ENCODE data around the gene DDX18.
"Not testable (repeated sequence)": the region's sequence is repeated elsewhere in the genome, so short reads cannot be mapped to it uniquely, and the experiment has no call there.

Gene DDX18

GRCh38 chr2:117815946-117816345 is 1.5 kb downstream of the DDX18 start:
- TF ChIP-seq, protein P1, sequence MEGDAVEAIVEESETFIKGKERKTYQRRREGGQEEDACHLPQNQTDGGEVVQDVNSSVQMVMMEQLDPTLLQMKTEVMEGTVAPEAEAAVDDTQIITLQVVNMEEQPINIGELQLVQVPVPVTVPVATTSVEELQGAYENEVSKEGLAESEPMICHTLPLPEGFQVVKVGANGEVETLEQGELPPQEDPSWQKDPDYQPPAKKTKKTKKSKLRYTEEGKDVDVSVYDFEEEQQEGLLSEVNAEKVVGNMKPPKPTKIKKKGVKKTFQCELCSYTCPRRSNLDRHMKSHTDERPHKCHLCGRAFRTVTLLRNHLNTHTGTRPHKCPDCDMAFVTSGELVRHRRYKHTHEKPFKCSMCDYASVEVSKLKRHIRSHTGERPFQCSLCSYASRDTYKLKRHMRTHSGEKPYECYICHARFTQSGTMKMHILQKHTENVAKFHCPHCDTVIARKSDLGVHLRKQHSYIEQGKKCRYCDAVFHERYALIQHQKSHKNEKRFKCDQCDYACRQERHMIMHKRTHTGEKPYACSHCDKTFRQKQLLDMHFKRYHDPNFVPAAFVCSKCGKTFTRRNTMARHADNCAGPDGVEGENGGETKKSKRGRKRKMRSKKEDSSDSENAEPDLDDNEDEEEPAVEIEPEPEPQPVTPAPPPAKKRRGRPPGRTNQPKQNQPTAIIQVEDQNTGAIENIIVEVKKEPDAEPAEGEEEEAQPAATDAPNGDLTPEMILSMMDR (IDR thresholded peaks at IDR 0.05), result no peak
- Histone ChIP-seq H3K27ac (no peak overlapping the region), H3K4me3 (peak overlapping the region; percentile 94)
- DNase-seq (ENCODE audit: low spot score), result no peak

DNA sequence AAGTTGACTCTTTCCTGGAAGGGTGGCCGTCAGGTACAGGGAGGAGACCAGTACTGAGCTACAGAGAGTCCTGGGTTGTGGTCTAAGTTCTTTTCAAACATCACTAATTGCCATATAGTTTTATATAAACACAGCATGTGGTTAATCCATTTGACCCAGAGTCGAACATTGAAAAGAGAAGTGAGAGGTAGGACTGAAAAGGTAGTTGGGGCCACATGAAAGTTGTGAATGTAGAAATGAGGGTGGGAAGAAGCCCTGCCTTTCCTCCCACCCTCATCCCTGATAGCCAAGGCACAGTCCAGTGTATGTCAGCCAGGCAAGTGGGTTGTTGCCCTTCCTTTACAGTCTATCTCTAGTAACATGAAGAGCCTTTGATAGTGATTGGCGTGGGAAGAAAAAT is 4.4 kb downstream of the DDX18 start:
- DNase-seq (ENCODE audit: low spot score), result no peak
- Histone ChIP-seq H3K27ac (no peak overlapping the region), H3K4me3 (no peak overlapping the region)
- TF ChIP-seq, protein P1 (IDR thresholded peaks at IDR 0.05), result no peak

GRCh38 chr2:117820444-117820843 is 6.0 kb downstream of the DDX18 start:
- H3K27ac ChIP-seq, result no peak overlapping the region
- TF ChIP-seq, protein P1 (IDR thresholded peaks at IDR 0.05), result no peak
- H3K4me3 ChIP-seq, result no peak overlapping the region

GRCh38 chr2:117825437-117825836 is 10.9 kb downstream of the DDX18 start:
- TF ChIP-seq, protein P1 (IDR thresholded peaks at IDR 0.05), result no peak
- H3K4me3 ChIP-seq, result no peak overlapping the region
- H3K27ac ChIP-seq, result no peak overlapping the region
- DNase-seq (ENCODE audit: low spot score), result no peak

More at GRCh38 chr2:117820444-117820843, 6.0 kb downstream of the DDX18 start:
- DNase-seq (ENCODE audit: low spot score), result no peak

DNA sequence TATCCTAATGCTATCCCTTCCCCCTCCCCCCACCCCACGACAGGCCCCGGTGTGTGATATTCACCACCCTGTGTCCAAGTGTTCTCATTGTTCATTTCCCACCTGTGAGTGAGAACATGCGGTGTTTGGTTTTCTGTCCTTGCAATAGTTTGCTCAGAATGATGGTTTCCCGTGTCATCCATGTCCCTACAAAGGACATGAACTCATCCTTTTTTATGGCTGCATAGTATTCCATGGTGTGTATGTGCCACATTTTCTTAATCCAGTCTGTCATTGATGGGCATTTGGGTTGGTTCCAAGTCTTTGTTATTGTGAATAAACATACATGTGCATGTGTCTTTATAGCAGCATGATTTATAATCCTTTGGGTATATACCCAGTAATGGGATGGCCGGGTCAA is 13.0 kb downstream of the DDX18 start:
- not testable (repeated sequence) for H3K4me3 ChIP-seq; H3K27ac ChIP-seq; DNase-seq (ENCODE audit: low spot score)

- no peak overlapping the region for H3K4me3 ChIP-seq
- TF ChIP-seq, protein P1 (IDR thresholded peaks at IDR 0.05), result no peak
These were observed 14.4 kb downstream of the DDX18 start for GRCh38 chr2:117828870-117829269.

DNA sequence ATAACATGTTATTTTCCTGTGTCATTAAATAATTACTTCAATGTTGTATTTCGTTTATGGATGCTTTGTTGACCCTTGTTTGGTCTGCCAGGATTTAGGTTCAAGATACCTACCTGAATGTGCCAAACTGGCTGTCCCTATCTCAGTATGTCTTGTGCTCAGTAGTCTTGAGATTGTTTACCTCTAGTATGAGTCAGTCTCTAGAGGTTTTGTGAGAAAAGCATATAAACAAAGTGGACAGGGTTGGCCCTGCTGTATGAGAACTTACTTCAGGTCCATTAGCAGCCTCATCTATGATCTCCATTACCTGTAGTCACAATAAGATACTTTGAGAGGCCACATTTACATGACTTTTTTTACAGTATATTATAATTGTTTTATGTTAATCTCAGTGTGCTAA is 17.8 kb downstream of the DDX18 start:
- TF ChIP-seq, protein P1 (IDR thresholded peaks at IDR 0.05), result no peak
- no peak overlapping the region for H3K4me3 ChIP-seq
- DNase-seq (ENCODE audit: low spot score), result no peak
- no peak overlapping the region for H3K27ac ChIP-seq

More at GRCh38 chr2:117828870-117829269, 14.4 kb downstream of the DDX18 start:
- no peak for DNase-seq (ENCODE audit: low spot score)
- H3K27ac ChIP-seq, result no peak overlapping the region

All from coronary artery (tissue), 2 donors.